Caco-2 (cell line): ENCODE measurements around the gene ADGRV1. TPM values are rescaled to one million over a fixed set of nuclear protein-coding genes. Genes with fewer than 3 reads are reported as not detected.

ENCODE experiments used
- BruUV-seq: library from RNA; stranded (reverse); fragments of 400-500 nt; replicated peaks from 2 replicates; lab custom pipeline; 2021; lab: Mats Ljungman, UMichigan
- CTCF ChIA-PET: fragments of 300-600 bp; sonication (Branson Sonifier 250); formaldehyde crosslinking; loops from one replicate; lab custom pipeline; 2022; ENCODE audit warnings: antibody characterized with exemption; lab: Charles Lee
- POLR2A ChIA-PET: fragments of 300-600 bp; sonication (Branson Sonifier 250); formaldehyde crosslinking; loops from one replicate; lab custom pipeline; 2022; ENCODE audit warnings: antibody characterized with exemption; lab: Charles Lee
- DNase-seq, 2 experiments: peaks; one replicate each; pipeline versions ENCODE4 v3.0.0 to v3.0.0-alpha.2; 2020 to 2022
- H3K27me3 ChIP-seq: replicated peaks from 2 replicates; pipeline ENCODE4 v1.6.0; 2011; ENCODE audit warnings: low read length; ENCODE audit not compliant: control insufficient read depth, insufficient read depth
- H3K36me3 ChIP-seq: 2 replicates; pipeline ENCODE4 v1.5.1; 2011; ENCODE audit warnings: low read length; ENCODE audit not compliant: control insufficient read depth, insufficient read depth
- H3K4me1 ChIP-seq: fragments of 250-450 bp; sonication (Bioruptor Pico); 2 replicates; pipeline ENCODE4 v1.5.1; 2020; ENCODE audit warnings: mild to moderate bottlenecking
- H3K4me3 ChIP-seq: 2 replicates; pipeline ENCODE4 v1.5.1; 2011; ENCODE audit warnings: low read depth, mild to moderate bottlenecking, control low read depth, low read length
- H3K9me3 ChIP-seq: fragments of 250-450 bp; sonication (Bioruptor Pico); 2 replicates; pipeline ENCODE4 v1.5.1; 2020; ENCODE audit warnings: mild to moderate bottlenecking, moderate library complexity
- H3K27ac Mint-ChIP-seq: one replicate; pipeline ENCODE4 v1.8.0; 2022; ENCODE audit warnings: mixed read lengths; ENCODE audit not compliant: unreplicated experiment
- H3K27me3 Mint-ChIP-seq: one replicate; pipeline ENCODE4 v1.8.0; 2022; ENCODE audit warnings: mixed read lengths; ENCODE audit not compliant: insufficient read depth, unreplicated experiment
- H3K36me3 Mint-ChIP-seq: one replicate; pipeline ENCODE4 v1.8.0; 2022; ENCODE audit warnings: mild to moderate bottlenecking, mixed read lengths; ENCODE audit not compliant: insufficient read depth, unreplicated experiment
- H3K4me1 Mint-ChIP-seq: one replicate; pipeline ENCODE4 v1.8.0; 2022; ENCODE audit warnings: low read depth, mixed read lengths; ENCODE audit not compliant: unreplicated experiment
- H3K4me3 Mint-ChIP-seq: one replicate; pipeline ENCODE4 v1.8.0; 2022; ENCODE audit warnings: mild to moderate bottlenecking, moderate library complexity, mixed read lengths; ENCODE audit not compliant: unreplicated experiment
- H3K9me3 Mint-ChIP-seq: one replicate; pipeline ENCODE4 v1.8.0; 2022; ENCODE audit warnings: mixed read lengths; ENCODE audit not compliant: unreplicated experiment
- CTCF ChIP-seq, 2 experiments: fragments of 200-600 bp in 1 of 2; IDR thresholded peaks; 1 replicate in 1 of 2; 2 replicates in 1 of 2; pipeline versions ENCODE4 v1.5.1 to v1.8.0; 2011 to 2022; ENCODE audit warnings: antibody characterized with exemption in 1 of 2, control low read depth in 1 of 2, inconsistent platforms in 1 of 2, low read depth in 1 of 2, low read length in 1 of 2, mild to moderate bottlenecking in 1 of 2, moderate library complexity in 1 of 2; ENCODE audit not compliant: insufficient read depth in 1 of 2, severe bottlenecking in 1 of 2, unreplicated experiment in 1 of 2
- intact Hi-C: fragments of 100-400 bp; cut with micrococcal nuclease; formaldehyde crosslinking; loops from one replicate; pipeline ENCODE4 v1.10.0; 2022; ENCODE audit not compliant: unreplicated experiment
- total RNA-seq: library from RNA; stranded (reverse); gene quantifications from 2 replicates; pipeline ENCODE4 v1.2.3, GENCODE V29; 2022

Gene ADGRV1
- total RNA-seq, 1 experiment from 2014 or later: 23.2 TPM

DNA sequence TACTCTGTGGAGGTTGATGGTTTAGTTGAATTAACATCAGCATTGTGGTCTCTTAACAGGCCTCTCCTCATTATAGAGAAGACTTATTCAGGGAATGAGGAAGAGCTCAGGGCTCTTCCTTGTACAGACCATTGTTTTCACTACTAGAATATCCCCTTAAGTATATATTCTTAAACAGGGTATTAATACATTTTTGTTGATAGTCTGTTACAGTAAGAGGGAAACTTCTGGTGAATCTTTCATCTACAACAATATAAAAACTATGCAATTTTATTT is 330.7 kb downstream of the ADGRV1 start:
- ChIA-PET POLR2A (no interaction called here), CTCF (no interaction called here)
- Mint-ChIP-seq H3K9me3 (no peaks in the 10 kb centered on the region), H3K4me3 (no peak overlapping the region), H3K27me3 (no peaks in the 10 kb centered on the region), H3K36me3 (no peaks in the 10 kb centered on the region), H3K27ac (no peak overlapping the region), H3K4me1 (peaks cover 7% of the 10 kb centered on the region)
- Histone ChIP-seq H3K36me3 (no peaks in the 10 kb centered on the region), H3K9me3 (no peaks in the 10 kb centered on the region), H3K27me3 (no peaks in the 10 kb centered on the region), H3K4me1 (peaks cover 4% of the 10 kb centered on the region; the same call in 1 of the 2 replicates), H3K4me3 (no peak overlapping the region)
- BruUV-seq: no TSS peak
- intact Hi-C loops: no loop called here
- DNase-seq: no peak
- TF ChIP-seq CTCF (IDR thresholded peaks at IDR 0.05; ENCODE audit: insufficient read depth in 1 of 2, low read depth in 1 of 2, low read length in 1 of 2, severe bottlenecking in 1 of 2, unreplicated experiment in 1 of 2): no peak

GRCh38 chr5:90890180-90890579 is 331.6 kb downstream of the ADGRV1 start:
- Mint-ChIP-seq H3K4me1 (peaks cover 7% of the 10 kb centered on the region), H3K36me3 (no peaks in the 10 kb centered on the region), H3K27ac (no peak overlapping the region), H3K9me3 (no peaks in the 10 kb centered on the region), H3K27me3 (no peaks in the 10 kb centered on the region), H3K4me3 (no peak overlapping the region)
- POLR2A ChIA-PET: no interaction called here
- intact Hi-C loops: no loop called here
- no peaks in the 10 kb centered on the region for H3K36me3 ChIP-seq
- TF ChIP-seq CTCF (IDR thresholded peaks at IDR 0.05; ENCODE audit: insufficient read depth in 1 of 2, low read depth in 1 of 2, low read length in 1 of 2, severe bottlenecking in 1 of 2, unreplicated experiment in 1 of 2): no peak
- H3K9me3 ChIP-seq: no peaks in the 10 kb centered on the region
- H3K4me3 ChIP-seq: no peak overlapping the region
- H3K4me1 ChIP-seq: peaks cover 4% of the 10 kb centered on the region; the same call in 1 of the 2 replicates
- DNase-seq: no peak
- BruUV-seq: no TSS peak
- H3K27me3 ChIP-seq: no peaks in the 10 kb centered on the region
- CTCF ChIA-PET: no interaction called here

- peaks cover 22% of the 10 kb centered on the region for H3K4me1 ChIP-seq
- H3K27me3 ChIP-seq: no peaks in the 10 kb centered on the region
- no peaks in the 10 kb centered on the region for H3K36me3 ChIP-seq
- TF ChIP-seq CTCF (IDR thresholded peaks at IDR 0.05; ENCODE audit: insufficient read depth in 1 of 2, low read depth in 1 of 2, low read length in 1 of 2, severe bottlenecking in 1 of 2, unreplicated experiment in 1 of 2): no peak
- H3K4me1 Mint-ChIP-seq: peaks cover 9% of the 10 kb centered on the region
- DNase-seq: no peak
- no peaks in the 10 kb centered on the region for H3K27me3 Mint-ChIP-seq
- BruUV-seq: no TSS peak
- H3K27ac Mint-ChIP-seq: no peak overlapping the region
- ChIA-PET POLR2A (no interaction called here), CTCF (no interaction called here)
- intact Hi-C loops: no loop called here
- no peaks in the 10 kb centered on the region for H3K9me3 Mint-ChIP-seq
- H3K36me3 Mint-ChIP-seq: no peaks in the 10 kb centered on the region
- H3K4me3 Mint-ChIP-seq: no peak overlapping the region
- H3K4me3 ChIP-seq: no peak overlapping the region
- no peaks in the 10 kb centered on the region for H3K9me3 ChIP-seq
These were observed 336.3 kb downstream of the ADGRV1 start for GRCh38 chr5:90894866-90895420.
